ENCODE data around the gene MAEA. TPM values are rescaled to one million over a fixed set of nuclear protein-coding genes. Genes with fewer than 3 reads are reported as not detected.

MAEA gene
- total and polyA plus RNA-seq, 2 experiments from 2014 or later, result 57.3 to 85.0 TPM

- no peak for TF ChIP-seq EZH2 (IDR thresholded peaks at IDR 0.05; ENCODE audit: insufficient read depth, poor library complexity, severe bottlenecking)
- no peak for TF ChIP-seq EZH2phosphoT487 (IDR thresholded peaks at IDR 0.05; ENCODE audit: insufficient read depth, low read depth)
These were observed 85.5 kb downstream of the MAEA start for GRCh38 chr4:1375051-1375721.

GRCh38 chr4:1375761-1376322 is 86.2 kb downstream of the MAEA start:
- no peak overlapping the region for H2AFZ ChIP-seq
- no peak for DNase-seq
- in situ Hi-C loops (cut with MboI), result no loop called here
- no peaks in the 10 kb centered on the region for H3K4me1 ChIP-seq (ENCODE audit: insufficient read depth)
- H3K27ac ChIP-seq, result no peak overlapping the region
- H3K27me3 ChIP-seq (replicated peaks; ENCODE audit: insufficient read depth), result no peaks in the 10 kb centered on the region
- H3K79me2 ChIP-seq (ENCODE audit: insufficient read depth), result no peaks in the 10 kb centered on the region
- no peaks in the 10 kb centered on the region for H3K9me2 ChIP-seq (ENCODE audit: insufficient read depth)
- H3K4me2 ChIP-seq (ENCODE audit: unreplicated experiment), result no peak overlapping the region
- no peaks in the 10 kb centered on the region for H4K20me1 ChIP-seq (ENCODE audit: insufficient read depth)
- no peaks in the 10 kb centered on the region for H3F3A ChIP-seq (ENCODE audit: insufficient read depth)
- H3K9me3 ChIP-seq (ENCODE audit: low read depth), result no peaks in the 10 kb centered on the region
- H3K9ac ChIP-seq, result no peak overlapping the region
- H3K36me3 ChIP-seq (ENCODE audit: low read depth), result no peaks in the 10 kb centered on the region
- WGBS, 2 experiments (ENCODE audit: low coverage in 1 of 2, low lambda C conversion rate in 2 of 2, missing lambda C conversion rate in 2 of 2), result 91 to 94% methylated on average over 14 to 17 of the region's 17 CpGs
- no peak overlapping the region for H3K4me3 ChIP-seq
- TF ChIP-seq EZH2 (IDR thresholded peaks at IDR 0.05; ENCODE audit: insufficient read depth, poor library complexity, severe bottlenecking) (no peak), EZH2phosphoT487 (IDR thresholded peaks at IDR 0.05; ENCODE audit: insufficient read depth, low read depth) (no peak)

More at GRCh38 chr4:1375051-1375721, 85.5 kb downstream of the MAEA start:
- Histone ChIP-seq H3K79me2 (ENCODE audit: insufficient read depth) (no peaks in the 10 kb centered on the region), H3K27me3 (replicated peaks; ENCODE audit: insufficient read depth) (no peaks in the 10 kb centered on the region), H4K20me1 (ENCODE audit: insufficient read depth) (no peaks in the 10 kb centered on the region), H3K9me2 (ENCODE audit: insufficient read depth) (no peaks in the 10 kb centered on the region), H3K9me3 (ENCODE audit: low read depth) (no peaks in the 10 kb centered on the region), H3K4me1 (ENCODE audit: insufficient read depth) (no peaks in the 10 kb centered on the region), H3K36me3 (ENCODE audit: low read depth) (no peaks in the 10 kb centered on the region), H3K4me2 (ENCODE audit: unreplicated experiment) (no peak overlapping the region), H2AFZ (no peak overlapping the region), H3K27ac (no peak overlapping the region), H3F3A (ENCODE audit: insufficient read depth) (no peaks in the 10 kb centered on the region), H3K9ac (no peak overlapping the region), H3K4me3 (no peak overlapping the region)
- in situ Hi-C loops (cut with MboI), result no loop called here
- WGBS, 2 experiments (ENCODE audit: low coverage in 1 of 2, low lambda C conversion rate in 2 of 2, missing lambda C conversion rate in 2 of 2), result 89 to 91% methylated on average over 35 to 36 of the region's 36 CpGs
- no peak for DNase-seq

- TF ChIP-seq EZH2phosphoT487 (IDR thresholded peaks at IDR 0.05; ENCODE audit: insufficient read depth, low read depth) (no peak), EZH2 (IDR thresholded peaks at IDR 0.05; ENCODE audit: insufficient read depth, poor library complexity, severe bottlenecking) (no peak)
- WGBS, 2 experiments (ENCODE audit: low coverage in 1 of 2, low lambda C conversion rate in 2 of 2, missing lambda C conversion rate in 2 of 2), result 90 to 92% methylated on average over 14 to 23 of the region's 23 CpGs
- Histone ChIP-seq H3K27me3 (replicated peaks; ENCODE audit: insufficient read depth) (no peaks in the 10 kb centered on the region), H3K4me2 (ENCODE audit: unreplicated experiment) (no peak overlapping the region), H3K36me3 (ENCODE audit: low read depth) (no peaks in the 10 kb centered on the region), H3K9me2 (ENCODE audit: insufficient read depth) (no peaks in the 10 kb centered on the region), H3K79me2 (ENCODE audit: insufficient read depth) (no peaks in the 10 kb centered on the region), H3K4me1 (ENCODE audit: insufficient read depth) (no peaks in the 10 kb centered on the region), H3K9ac (no peak overlapping the region), H4K20me1 (ENCODE audit: insufficient read depth) (no peaks in the 10 kb centered on the region), H3K9me3 (ENCODE audit: low read depth) (no peaks in the 10 kb centered on the region), H3K4me3 (no peak overlapping the region), H3K27ac (no peak overlapping the region), H2AFZ (no peak overlapping the region), H3F3A (ENCODE audit: insufficient read depth) (no peaks in the 10 kb centered on the region)
- DNase-seq, result no peak
- in situ Hi-C loops (cut with MboI), result no loop called here
These were observed 86.7 kb downstream of the MAEA start for GRCh38 chr4:1376391-1376840.

- Histone ChIP-seq H3K4me2 (ENCODE audit: unreplicated experiment) (no peak overlapping the region), H3K27me3 (replicated peaks; ENCODE audit: insufficient read depth) (no peaks in the 10 kb centered on the region), H3K27ac (no peak overlapping the region), H3K79me2 (ENCODE audit: insufficient read depth) (no peaks in the 10 kb centered on the region), H3K9me3 (ENCODE audit: low read depth) (no peaks in the 10 kb centered on the region), H3K36me3 (ENCODE audit: low read depth) (no peaks in the 10 kb centered on the region), H3K4me1 (ENCODE audit: insufficient read depth) (no peaks in the 10 kb centered on the region), H2AFZ (no peak overlapping the region), H3K4me3 (no peak overlapping the region), H4K20me1 (ENCODE audit: insufficient read depth) (no peaks in the 10 kb centered on the region), H3K9ac (no peak overlapping the region), H3K9me2 (ENCODE audit: insufficient read depth) (no peaks in the 10 kb centered on the region), H3F3A (ENCODE audit: insufficient read depth) (no peaks in the 10 kb centered on the region)
- DNase-seq, result no peak
- in situ Hi-C loops (cut with MboI), result no loop called here
- no peak for TF ChIP-seq EZH2phosphoT487 (IDR thresholded peaks at IDR 0.05; ENCODE audit: insufficient read depth, low read depth)
- no peak for TF ChIP-seq EZH2 (IDR thresholded peaks at IDR 0.05; ENCODE audit: insufficient read depth, poor library complexity, severe bottlenecking)
- 91% methylated on average over 32 of the region's 32 CpGs for WGBS, 2 experiments (ENCODE audit: low coverage in 1 of 2, low lambda C conversion rate in 2 of 2, missing lambda C conversion rate in 2 of 2)
These were observed 87.3 kb downstream of the MAEA start for GRCh38 chr4:1376841-1377605.
